Esophagus mucosa (tissue), 1 donor: ENCODE measurements around the gene LARGE2. TPM values are rescaled to one million over a fixed set of nuclear protein-coding genes. Genes with fewer than 3 reads are reported as not detected.

ENCODE experiments used
- ATAC-seq: fragments of 200-7000 bp; cut with Tn5 transposase; one replicate; pipeline ENCODE4 v1.9.1; 2020
- total RNA-seq: library from RNA; stranded (reverse); gene quantifications from one replicate; pipeline ENCODE4 v1.2.4, GENCODE V29; 2023
- donor health status: DM: yes; HTN: yes; CAD: no.

Gene LARGE2
- total RNA-seq, 1 donor from 2014 or later: 30.4 TPM

- ATAC-seq: peak; percentile 75
Measured at GRCh38 chr11:45930951-45931570, 8.6 kb downstream of the LARGE2 start.

GRCh38 chr11:45931739-45932138 lies 9.3 kb downstream of the LARGE2 start:
- no peak for ATAC-seq

GRCh38 chr11:45932217-45932616 lies 9.8 kb downstream of the LARGE2 start:
- ATAC-seq: no peak

- no peak for ATAC-seq
Measured at GRCh38 chr11:45933131-45933831, 10.8 kb downstream of the LARGE2 start.

- ATAC-seq: no peak
Measured at GRCh38 chr11:45933846-45934579, 11.6 kb downstream of the LARGE2 start.

GRCh38 chr11:45934580-45935318 lies 12.3 kb downstream of the LARGE2 start:
- ATAC-seq: no peak

- no peak for ATAC-seq
Measured at GRCh38 chr11:45935349-45936064, 13.1 kb downstream of the LARGE2 start.

GRCh38 chr11:45936511-45937054 lies 14.1 kb downstream of the LARGE2 start:
- no peak for ATAC-seq

- no peak for ATAC-seq
Measured at GRCh38 chr11:45937916-45938315, 15.5 kb downstream of the LARGE2 start.

- no peak for ATAC-seq
Measured at GRCh38 chr11:45939836-45940235, 17.4 kb downstream of the LARGE2 start.

GRCh38 chr11:45941285-45941684 lies 18.8 kb downstream of the LARGE2 start:
- ATAC-seq: no peak

- ATAC-seq: no peak
Measured at GRCh38 chr11:45942381-45942780, 19.9 kb downstream of the LARGE2 start.

- no peak for ATAC-seq
Measured at GRCh38 chr11:45945397-45945999, 23.0 kb downstream of the LARGE2 start.

GRCh38 chr11:45947885-45948284 lies 25.4 kb downstream of the LARGE2 start:
- no peak for ATAC-seq

- no peak for ATAC-seq
Measured at GRCh38 chr11:45948356-45948755, 25.9 kb downstream of the LARGE2 start.

- no peak for ATAC-seq
Measured at GRCh38 chr11:45949992-45950407, 27.5 kb downstream of the LARGE2 start.

- no peak for ATAC-seq
Measured at GRCh38 chr11:45959851-45960250, 37.4 kb downstream of the LARGE2 start.

GRCh38 chr11:45960387-45961095 lies 38.1 kb downstream of the LARGE2 start:
- ATAC-seq: no peak

GRCh38 chr11:45961751-45962240 lies 39.3 kb downstream of the LARGE2 start:
- no peak for ATAC-seq

GRCh38 chr11:45964911-45965389 lies 42.5 kb downstream of the LARGE2 start:
- peak; percentile 83 for ATAC-seq

GRCh38 chr11:45967506-45967905 lies 45.0 kb downstream of the LARGE2 start:
- ATAC-seq: no peak
